ENCODE measurements around the gene DRD5.
"Not testable (repeated sequence)": the region's sequence is repeated elsewhere in the genome, so short reads cannot be mapped to it uniquely, and the experiment has no call there.

The DRD5 gene

GRCh38 chr4:9781343-9782135 is at the start of gene DRD5:
Gene DRD5, plus strand, starts transcription at chr4:9781634. Its CDS starts 396 bp downstream, at chr4:9782030.
- DNase-seq: no peak

DNA sequence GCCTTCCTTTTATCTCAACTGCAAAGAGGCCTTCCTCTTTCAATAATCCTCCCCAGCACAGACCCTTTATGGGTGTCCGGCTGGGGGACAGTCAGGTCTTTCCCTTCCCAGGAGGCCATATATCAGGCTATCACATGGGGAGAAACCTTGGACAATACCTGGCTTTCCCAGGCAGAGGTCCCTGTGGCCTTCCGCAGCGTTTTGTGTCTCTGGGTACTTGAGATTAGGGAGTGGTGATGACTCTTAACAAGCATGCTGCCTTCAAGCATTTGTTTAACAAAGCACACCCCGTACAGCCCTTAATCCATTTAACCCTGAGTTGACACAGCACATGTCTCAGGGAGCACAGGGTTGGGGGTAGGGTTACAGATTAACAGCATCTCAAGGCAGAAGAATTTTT is 49.2 kb upstream of the DRD5 start:
- not testable (repeated sequence) for DNase-seq

- no peak for DNase-seq
These were observed 45.9 kb upstream of the DRD5 start for GRCh38 chr4:9735515-9735914.

- DNase-seq: not testable (repeated sequence)
These were observed 44.2 kb upstream of the DRD5 start for GRCh38 chr4:9737280-9737679.

- not testable (repeated sequence) for DNase-seq
These were observed 37.6 kb upstream of the DRD5 start for GRCh38 chr4:9743789-9744188.

- no peak for DNase-seq
These were observed 35.7 kb upstream of the DRD5 start for GRCh38 chr4:9745782-9746181.

- no peak for DNase-seq
These were observed 22.7 kb upstream of the DRD5 start for GRCh38 chr4:9758641-9759317.

DNA sequence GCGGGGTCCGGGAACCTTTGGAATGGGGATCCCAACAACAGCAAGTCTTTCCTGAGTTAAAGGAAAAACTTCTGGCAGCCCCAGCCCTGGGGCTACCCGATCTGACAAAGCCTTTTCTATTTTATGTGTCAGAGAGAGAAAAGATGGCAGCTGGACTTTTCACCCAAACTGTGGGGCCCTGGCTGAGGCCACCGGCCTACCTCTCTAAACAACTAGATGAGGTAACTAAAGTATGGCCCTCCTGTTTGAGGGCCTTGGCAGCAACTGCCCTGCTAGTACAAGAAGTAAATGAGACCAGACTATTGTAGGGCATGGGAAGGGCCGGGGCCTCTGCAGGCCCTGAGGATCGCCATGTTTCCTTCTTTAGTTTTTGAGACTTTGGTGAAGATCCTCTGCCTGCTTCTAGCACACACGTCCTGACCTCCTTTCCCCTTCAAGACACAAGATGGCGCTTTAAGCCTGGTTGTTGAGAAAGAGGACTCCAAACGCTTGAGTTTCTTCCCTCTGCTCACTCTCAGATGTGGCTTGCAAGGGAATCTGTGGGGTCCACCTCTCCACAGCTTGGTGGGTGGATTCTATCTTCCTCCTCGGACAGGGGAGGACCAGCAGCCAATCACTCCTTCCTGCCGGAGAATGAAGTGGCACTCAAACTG is 18.5 kb upstream of the DRD5 start:
- DNase-seq: peak; percentile 32

DNA sequence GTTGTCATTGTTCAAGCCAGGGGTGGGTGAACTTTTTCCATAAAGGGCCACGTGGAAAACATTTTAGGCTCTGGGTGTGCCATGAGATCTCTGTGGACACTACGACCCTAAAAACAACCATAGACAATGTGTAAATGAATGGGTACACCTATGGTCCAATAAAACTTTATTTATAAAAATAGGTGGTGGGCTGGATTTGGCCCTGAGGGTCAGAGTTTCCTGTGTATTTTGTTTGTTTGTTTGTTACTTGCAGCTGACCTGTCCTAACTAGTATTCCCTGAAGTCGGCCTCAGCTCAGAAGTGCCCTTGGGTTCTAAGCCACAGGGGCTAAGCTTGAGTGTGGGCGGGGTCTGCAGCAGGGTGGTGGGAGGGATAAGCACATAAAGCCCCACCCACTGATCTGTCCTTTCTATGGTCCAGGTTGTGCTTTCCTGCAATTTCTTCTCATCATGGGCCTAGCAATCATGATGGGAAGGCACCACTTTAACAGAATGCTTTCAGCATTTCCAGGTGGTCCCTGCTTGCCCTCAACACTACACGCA is 17.2 kb upstream of the DRD5 start:
- DNase-seq: no peak

- DNase-seq: no peak
These were observed 16.3 kb upstream of the DRD5 start for GRCh38 chr4:9765091-9765490.

- no peak for DNase-seq
These were observed 12.1 kb upstream of the DRD5 start for GRCh38 chr4:9769321-9769720.

GRCh38 chr4:9771034-9771433 is 10.4 kb upstream of the DRD5 start:
- DNase-seq: no peak

GRCh38 chr4:9773471-9773870 is 8.0 kb upstream of the DRD5 start:
- DNase-seq: no peak

DNA sequence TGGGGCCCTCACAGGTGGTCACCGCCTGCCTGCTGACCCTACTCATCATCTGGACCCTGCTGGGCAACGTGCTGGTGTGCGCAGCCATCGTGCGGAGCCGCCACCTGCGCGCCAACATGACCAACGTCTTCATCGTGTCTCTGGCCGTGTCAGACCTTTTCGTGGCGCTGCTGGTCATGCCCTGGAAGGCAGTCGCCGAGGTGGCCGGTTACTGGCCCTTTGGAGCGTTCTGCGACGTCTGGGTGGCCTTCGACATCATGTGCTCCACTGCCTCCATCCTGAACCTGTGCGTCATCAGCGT is 652 bp downstream of the DRD5 start:
- no peak for DNase-seq

GRCh38 chr4:9785891-9786290 is 4.5 kb downstream of the DRD5 start:
- DNase-seq: not testable (repeated sequence)

DNA sequence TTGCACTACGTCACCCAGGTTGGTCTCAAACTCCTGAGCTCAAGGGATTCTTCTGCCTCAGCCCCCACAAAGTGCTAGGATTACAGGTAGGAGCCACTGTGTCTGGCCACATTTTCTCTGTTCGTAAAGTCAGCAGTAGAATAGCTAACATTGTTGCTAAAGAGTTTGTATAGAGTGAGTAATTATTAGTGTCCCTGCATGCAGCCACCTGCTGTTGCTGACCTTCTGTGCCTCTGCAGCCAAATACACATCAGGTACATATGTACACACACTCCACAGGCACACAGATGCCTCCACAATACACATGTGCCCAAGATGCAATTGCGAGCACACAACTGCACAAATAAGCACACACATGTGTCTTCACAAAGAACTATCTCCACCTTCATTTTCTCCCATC is 10.9 kb downstream of the DRD5 start:
- DNase-seq: no peak

DNA sequence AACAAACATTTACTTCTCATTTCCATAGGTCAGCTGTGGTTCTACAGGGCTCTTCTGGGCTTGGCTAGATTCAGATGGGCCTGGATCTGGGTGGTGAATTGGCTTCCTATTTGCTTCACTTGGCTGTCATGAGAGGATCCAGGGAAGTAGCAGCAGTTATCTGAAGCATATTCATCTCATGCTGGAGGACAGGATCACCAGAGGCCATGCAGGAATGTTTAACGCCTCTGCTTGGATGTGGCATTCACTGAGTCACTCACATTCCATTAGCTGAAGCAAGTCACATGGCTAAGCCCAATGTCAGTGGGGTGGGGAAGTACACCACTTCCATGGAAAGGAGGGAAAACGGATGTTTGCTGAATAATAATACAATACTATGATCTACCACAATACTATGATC is 15.2 kb downstream of the DRD5 start:
- not testable (repeated sequence) for DNase-seq

GRCh38 chr4:9800848-9801247 is 19.4 kb downstream of the DRD5 start:
- no peak for DNase-seq

GRCh38 chr4:9804918-9805317 is 23.5 kb downstream of the DRD5 start:
- no peak for DNase-seq

- no peak for DNase-seq
These were observed 26.6 kb downstream of the DRD5 start for GRCh38 chr4:9808077-9808476.

DNA sequence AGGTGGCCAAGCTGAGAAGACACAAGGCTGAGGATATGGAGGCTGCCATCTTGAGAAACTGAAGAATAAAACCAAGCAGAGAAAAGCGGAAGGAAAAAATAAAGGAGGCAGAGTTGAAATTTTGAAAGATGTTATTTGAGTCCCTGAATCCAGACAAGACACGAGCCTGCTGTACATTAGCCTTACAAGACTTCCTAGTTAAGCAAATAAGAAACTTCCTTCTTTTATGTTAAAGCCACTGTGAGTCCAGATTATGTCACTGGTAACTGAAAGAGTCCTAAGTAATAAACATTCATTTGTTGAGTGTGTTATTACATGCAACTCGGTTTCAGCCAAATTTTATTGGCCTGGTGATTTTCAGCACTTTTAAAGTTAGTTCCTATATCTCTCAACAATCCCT is 30.4 kb downstream of the DRD5 start:
- no peak for DNase-seq

- DNase-seq: no peak
These were observed 31.3 kb downstream of the DRD5 start for GRCh38 chr4:9812501-9813340.

DNA sequence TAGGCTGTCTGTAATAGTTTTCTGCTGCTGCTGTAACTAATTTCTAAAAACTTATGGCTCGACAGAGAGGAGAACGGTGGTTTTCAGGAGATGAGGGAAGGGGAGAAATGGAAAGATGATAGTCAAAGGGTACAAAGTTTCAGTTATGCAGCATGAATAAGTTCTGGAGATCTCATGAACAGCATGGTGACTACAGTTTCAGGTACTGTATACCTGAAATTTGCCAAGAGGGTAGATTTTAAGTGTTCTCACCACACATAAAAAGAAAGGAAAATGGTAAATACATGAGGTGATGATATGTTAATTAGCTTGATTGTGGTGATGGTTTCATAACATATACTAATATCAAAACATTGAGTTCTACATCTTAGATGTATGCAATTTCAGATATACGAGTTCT is 34.9 kb downstream of the DRD5 start:
- no peak for DNase-seq
